RWPE2 (cell line): ENCODE data around the gene CDC42BPG.
A peak's percentile ranks its signal among the peaks of the same experiment; 100 is the strongest.

ENCODE experiments used
- ATAC-seq: fragments of 200-7000 bp; cut with Tn5 transposase; 3 replicates; pipeline ENCODE4 v1.9.1; 2021; ENCODE audit warnings: low read depth
- DNase-seq: peaks from one replicate; pipeline ENCODE4 v3.0.0-alpha.2; 2020; ENCODE audit warnings: low spot score
- H3K27ac ChIP-seq: fragments of 450-650 bp; 2 replicates; pipeline ENCODE4 v1.5.1; 2017; ENCODE audit warnings: mild to moderate bottlenecking; ENCODE audit not compliant: poor library complexity, severe bottlenecking
- H3K27me3 ChIP-seq: fragments of 250-450 bp; sonication (Bioruptor Pico); 2 replicates; pipeline ENCODE4 v1.5.1; 2021; ENCODE audit warnings: mild to moderate bottlenecking, moderate library complexity; ENCODE audit not compliant: insufficient read depth, poor library complexity, severe bottlenecking
- H3K36me3 ChIP-seq: fragments of 250-450 bp; sonication (Bioruptor Pico); 2 replicates; pipeline ENCODE4 v1.5.1; 2020; ENCODE audit warnings: low read depth, mild to moderate bottlenecking, moderate library complexity
- H3K4me1 ChIP-seq: fragments of 250-450 bp; sonication (Bioruptor Pico); 2 replicates; pipeline ENCODE4 v1.5.1; 2021; ENCODE audit warnings: mild to moderate bottlenecking, moderate library complexity; ENCODE audit not compliant: insufficient read depth, poor library complexity, severe bottlenecking
- H3K4me3 ChIP-seq: fragments of 250-450 bp; sonication (Bioruptor Pico); 2 replicates; pipeline ENCODE4 v1.5.1; 2021; ENCODE audit warnings: mild to moderate bottlenecking, moderate library complexity; ENCODE audit not compliant: severe bottlenecking
- H3K9me3 ChIP-seq: fragments of 250-450 bp; sonication (Bioruptor Pico); 2 replicates; pipeline ENCODE4 v1.5.1; 2021; ENCODE audit warnings: mild to moderate bottlenecking, moderate library complexity; ENCODE audit not compliant: severe bottlenecking
- TF ChIP-seq, protein P1 (sequence below): fragments of 450-650 bp; IDR thresholded peaks from one replicate; pipeline ENCODE4 v1.5.1; 2017; ENCODE audit warnings: mild to moderate bottlenecking, moderate library complexity; ENCODE audit not compliant: poor library complexity, severe bottlenecking

The CDC42BPG gene

DNA sequence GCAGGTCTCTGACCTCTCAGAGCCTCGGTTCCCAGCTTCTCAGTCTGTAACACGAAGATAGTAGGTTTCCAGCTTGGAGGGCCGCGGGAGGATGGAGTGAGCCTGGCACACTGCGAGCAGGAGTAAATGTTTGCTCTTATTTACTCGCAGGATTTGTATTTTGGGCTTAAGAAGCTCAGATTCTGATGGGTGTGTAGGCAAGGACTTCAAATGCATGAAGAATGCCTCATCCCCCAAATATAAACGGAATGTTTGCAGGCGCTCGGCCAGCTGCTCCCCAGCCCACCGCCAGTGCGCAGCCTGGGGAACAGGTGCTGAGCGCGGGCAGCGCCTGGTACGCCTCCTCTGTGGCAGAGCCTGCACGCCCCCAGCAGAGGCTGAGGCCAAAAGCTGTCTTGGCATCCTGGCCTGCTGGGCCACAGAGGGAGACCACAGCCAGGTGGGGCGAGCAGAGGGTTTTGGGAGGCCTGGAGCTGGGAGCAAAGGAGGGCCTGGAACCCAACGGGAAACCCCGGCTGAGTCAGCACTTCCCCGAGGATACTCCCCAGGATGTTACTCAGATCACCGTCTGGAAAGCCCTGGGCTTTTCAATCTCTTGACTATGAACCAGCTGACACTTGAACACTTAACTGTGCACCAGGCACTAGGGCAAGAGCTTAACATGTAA lies 24.6 kb upstream of the CDC42BPG start:
- Histone ChIP-seq H3K4me3 (no peak overlapping the region), H3K36me3 (peaks cover 45% of the 10 kb centered on the region), H3K9me3 (no peaks in the 10 kb centered on the region), H3K27ac (peak overlapping the region; percentile 99), H3K27me3 (no peaks in the 10 kb centered on the region), H3K4me1 (peaks cover 68% of the 10 kb centered on the region)
- TF ChIP-seq, protein P1, sequence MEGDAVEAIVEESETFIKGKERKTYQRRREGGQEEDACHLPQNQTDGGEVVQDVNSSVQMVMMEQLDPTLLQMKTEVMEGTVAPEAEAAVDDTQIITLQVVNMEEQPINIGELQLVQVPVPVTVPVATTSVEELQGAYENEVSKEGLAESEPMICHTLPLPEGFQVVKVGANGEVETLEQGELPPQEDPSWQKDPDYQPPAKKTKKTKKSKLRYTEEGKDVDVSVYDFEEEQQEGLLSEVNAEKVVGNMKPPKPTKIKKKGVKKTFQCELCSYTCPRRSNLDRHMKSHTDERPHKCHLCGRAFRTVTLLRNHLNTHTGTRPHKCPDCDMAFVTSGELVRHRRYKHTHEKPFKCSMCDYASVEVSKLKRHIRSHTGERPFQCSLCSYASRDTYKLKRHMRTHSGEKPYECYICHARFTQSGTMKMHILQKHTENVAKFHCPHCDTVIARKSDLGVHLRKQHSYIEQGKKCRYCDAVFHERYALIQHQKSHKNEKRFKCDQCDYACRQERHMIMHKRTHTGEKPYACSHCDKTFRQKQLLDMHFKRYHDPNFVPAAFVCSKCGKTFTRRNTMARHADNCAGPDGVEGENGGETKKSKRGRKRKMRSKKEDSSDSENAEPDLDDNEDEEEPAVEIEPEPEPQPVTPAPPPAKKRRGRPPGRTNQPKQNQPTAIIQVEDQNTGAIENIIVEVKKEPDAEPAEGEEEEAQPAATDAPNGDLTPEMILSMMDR: no peak
- DNase-seq (peak; percentile 89), ATAC-seq (peak; percentile 69)

DNA sequence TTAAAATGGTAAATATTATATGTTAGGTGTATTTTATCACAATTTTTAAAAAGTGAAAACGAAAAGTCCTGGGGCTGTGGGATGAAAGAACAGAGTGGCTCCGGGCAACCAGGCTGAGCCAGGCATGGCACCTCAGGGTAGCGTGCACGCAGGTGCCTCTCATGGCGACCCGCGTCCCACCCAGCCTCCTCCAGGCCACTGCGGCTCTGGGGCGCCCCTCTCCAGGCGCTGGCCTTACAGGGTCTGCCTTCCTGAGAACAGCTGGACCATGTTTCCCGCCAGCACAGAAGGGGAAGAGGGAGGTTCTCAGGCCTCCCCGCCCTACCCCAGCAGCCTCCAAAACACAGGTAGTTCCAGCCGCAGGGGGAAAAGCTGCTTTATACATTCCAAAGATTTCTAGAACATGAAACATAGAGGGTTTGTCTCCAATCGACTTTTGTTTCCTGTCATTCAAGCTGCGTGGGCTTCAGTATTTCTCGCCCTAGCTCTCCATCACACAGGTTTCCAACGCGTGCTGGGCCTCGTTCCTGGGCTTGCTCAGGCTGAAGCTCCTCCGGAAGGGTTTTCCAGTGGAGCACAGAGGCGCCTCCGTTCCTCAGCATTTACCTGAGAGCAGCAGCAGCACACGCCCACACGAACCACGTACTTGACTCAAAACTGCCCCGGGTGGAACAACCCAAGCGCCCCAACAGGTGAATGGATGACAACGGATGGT lies 23.5 kb upstream of the CDC42BPG start:
- H3K27me3 ChIP-seq: no peaks in the 10 kb centered on the region
- TF ChIP-seq, protein P1: no peak
- H3K9me3 ChIP-seq: no peaks in the 10 kb centered on the region
- peak overlapping the region; percentile 99 for H3K27ac ChIP-seq
- ATAC-seq (peak; percentile 44), DNase-seq (peak; percentile 78)
- no peak overlapping the region for H3K4me3 ChIP-seq
- H3K4me1 ChIP-seq: peaks cover 76% of the 10 kb centered on the region
- H3K36me3 ChIP-seq: peaks cover 37% of the 10 kb centered on the region

DNA sequence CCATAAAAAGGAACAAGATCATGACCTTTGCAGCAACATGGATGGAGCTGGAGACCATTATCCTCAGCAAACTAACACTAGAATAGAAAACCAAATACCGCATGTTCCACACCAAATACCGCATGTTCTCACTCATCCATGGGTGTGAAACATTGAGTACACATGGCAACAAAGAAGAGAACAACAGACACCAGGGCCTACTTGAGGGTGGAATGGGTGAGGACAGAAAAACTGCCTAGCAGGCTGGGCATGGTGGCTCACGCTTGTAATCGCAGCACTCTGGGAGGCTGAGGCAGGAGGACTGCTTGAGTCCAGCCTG lies 21.7 kb upstream of the CDC42BPG start:
- TF ChIP-seq, protein P1: no peak
- DNase-seq (no peak), ATAC-seq (no peak)
- Histone ChIP-seq H3K27me3 (no peaks in the 10 kb centered on the region), H3K36me3 (peaks cover 37% of the 10 kb centered on the region), H3K27ac (peak overlapping the region; percentile 99), H3K4me3 (no peak overlapping the region), H3K4me1 (peaks cover 69% of the 10 kb centered on the region), H3K9me3 (no peaks in the 10 kb centered on the region)

DNA sequence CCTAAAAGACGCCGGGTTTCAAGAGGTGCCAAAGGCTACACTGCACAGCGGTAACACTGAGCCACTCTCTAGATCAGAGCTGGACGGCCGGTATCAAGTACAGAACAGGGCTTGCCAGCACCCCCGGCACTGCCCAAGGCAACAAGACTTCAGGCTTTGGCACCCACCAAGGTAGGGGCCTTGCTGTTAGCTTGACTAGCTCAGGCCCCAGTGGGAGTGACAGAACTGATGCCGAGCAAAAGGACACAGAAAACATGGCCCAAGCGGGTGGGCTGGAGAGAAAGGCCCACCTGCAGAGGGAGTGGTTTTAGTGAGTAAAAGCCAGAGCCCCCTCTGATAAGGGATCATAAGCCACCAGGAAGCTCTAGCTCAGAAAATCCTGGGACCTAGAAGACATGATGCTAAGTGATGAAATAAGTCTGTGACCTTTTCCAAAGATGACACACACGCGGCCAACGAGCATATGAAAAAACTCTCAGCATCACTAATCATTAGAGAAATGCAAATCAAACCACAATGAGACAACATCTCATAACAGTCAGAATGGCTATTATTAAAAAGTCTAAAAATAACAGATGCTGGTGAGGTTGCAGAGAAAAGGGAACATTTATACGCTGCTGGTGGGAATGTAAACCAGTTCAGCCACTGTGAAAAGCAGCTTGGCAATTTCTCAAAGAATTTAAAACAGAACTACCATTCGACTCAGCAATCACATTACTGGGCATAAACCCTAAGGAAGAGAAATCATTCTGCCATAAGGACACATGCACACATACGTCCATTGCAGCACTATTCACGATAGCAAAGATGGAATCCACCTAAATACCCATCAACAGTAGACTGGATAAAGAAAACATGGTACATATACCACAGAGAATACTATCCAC lies 21.1 kb upstream of the CDC42BPG start:
- no peak overlapping the region for H3K4me3 ChIP-seq
- TF ChIP-seq, protein P1: no peak
- no peaks in the 10 kb centered on the region for H3K9me3 ChIP-seq
- ATAC-seq: no peak
- peaks cover 63% of the 10 kb centered on the region for H3K4me1 ChIP-seq
- H3K27ac ChIP-seq: peak overlapping the region; percentile 99
- no peak for DNase-seq
- H3K36me3 ChIP-seq: peaks cover 31% of the 10 kb centered on the region
- H3K27me3 ChIP-seq: no peaks in the 10 kb centered on the region
